Stimulated activated naive CD8-positive, alpha-beta T cell treated with anti-CD3 and anti-CD28 coated beads, Interleukin-15, Interleukin-2, amounts not matched to agents 100 U/mL and 50 U/mL, for 24 hours (primary cell): ENCODE data around the gene KIAA1614.
"Not testable (repeated sequence)": the region's sequence is repeated elsewhere in the genome, so short reads cannot be mapped to it uniquely, and the experiment has no call there.

Experiments used
- ATAC-seq: fragments of 150-1000 bp; cut with Tn5 transposase; one replicate; pipeline ENCODE4 v1.10.0; 2021
- DNase-seq: peaks from one replicate; pipeline ENCODE4 v3.0.0; 2021

Gene KIAA1614

DNA sequence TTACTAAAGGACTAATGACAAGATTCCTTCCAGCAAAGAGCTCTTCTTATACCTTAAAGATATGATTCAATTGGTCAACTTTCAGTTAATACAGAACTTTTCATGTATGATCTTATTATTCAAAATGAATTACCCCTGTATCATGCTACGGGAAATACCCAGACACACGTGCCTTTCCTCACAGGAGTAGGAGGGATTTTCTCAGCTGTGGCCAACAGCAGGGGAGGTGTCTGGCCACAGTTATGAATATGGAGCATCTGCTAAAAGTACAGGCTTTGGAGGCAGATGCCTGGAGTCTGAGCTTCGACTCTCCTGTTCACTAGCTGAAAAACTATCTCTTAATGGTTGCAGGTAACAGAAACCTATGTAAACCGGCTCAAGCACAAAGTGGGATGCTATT lies 53.6 kb downstream of the KIAA1614 start:
- DNase-seq, result no peak
- no peak for ATAC-seq

DNA sequence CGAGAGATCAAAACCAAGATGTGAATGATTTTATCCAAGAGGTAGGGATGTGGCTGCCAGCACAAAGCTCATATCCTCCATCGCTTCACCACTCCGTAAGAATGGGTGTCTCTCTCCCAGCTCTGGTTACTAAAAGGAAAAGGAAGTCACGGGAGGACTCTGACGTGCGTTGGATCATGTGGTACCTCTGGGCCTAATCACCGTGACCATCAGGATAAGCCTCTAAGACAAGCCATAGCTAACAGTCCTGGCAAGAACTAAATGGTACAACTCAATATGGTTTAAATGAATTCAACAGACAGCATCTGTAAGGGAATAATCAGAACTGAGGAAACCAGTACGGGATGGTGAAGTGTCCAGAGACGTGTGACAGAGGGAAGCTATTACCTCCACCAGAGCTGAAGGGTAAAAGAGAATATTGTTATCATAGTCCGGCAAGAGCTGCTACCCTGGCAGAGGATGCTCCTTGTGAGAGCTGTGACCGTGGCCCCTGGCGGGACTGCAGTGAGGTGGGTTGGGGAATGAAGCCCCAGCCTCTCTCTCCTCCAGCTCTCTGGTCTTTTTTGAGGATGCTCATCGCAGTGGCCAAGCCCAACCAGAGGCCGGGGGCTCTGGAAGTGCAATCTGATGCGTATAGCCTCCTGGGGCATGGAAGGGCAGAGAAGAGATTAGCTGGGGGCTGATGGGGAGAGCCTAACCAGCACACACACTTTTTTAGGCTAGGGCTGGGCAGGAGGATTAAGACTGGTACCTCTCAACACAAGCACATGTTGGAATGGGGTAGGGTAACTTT lies 54.2 kb downstream of the KIAA1614 start:
- ATAC-seq (no peak), DNase-seq (no peak)

DNA sequence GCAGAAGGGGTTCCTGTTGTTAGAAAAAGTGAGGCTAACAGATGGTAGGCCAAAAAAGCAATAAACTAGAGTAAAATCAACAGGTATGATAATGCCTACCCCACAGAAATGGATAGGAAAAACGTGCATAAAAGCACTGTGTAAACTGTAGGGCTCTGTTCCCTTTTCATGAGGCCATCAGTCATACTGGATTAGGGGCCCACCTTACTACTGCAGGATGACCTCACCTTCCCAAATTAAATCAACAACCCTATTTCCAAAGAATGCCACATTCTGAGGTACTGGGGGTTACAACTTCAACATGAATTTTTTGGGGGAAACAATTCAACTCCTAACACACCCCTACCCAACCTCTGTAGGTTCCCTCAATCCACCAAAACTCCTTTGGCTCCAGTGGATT lies 54.9 kb downstream of the KIAA1614 start:
- ATAC-seq (no peak), DNase-seq (no peak)

DNA sequence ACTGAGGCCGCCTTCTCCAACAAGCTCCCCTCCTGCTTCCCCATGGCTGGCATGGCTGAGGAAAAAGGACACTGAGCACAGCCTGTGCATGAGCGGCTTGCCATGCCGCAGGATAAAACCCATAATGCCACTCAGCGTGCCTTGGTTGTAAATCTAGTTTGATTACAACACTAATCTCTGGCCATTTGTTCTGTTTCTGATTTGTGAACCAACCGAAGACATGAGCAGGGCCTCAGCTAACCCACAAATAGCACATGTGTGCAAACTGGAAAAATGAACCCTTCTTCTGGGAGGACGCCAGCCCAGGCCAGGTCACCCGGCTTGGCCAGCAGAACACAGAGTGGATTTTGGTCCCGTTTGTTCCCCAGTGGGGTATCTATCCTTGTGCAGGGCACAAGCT lies 56.1 kb downstream of the KIAA1614 start:
- not testable (repeated sequence) for ATAC-seq, DNase-seq

DNA sequence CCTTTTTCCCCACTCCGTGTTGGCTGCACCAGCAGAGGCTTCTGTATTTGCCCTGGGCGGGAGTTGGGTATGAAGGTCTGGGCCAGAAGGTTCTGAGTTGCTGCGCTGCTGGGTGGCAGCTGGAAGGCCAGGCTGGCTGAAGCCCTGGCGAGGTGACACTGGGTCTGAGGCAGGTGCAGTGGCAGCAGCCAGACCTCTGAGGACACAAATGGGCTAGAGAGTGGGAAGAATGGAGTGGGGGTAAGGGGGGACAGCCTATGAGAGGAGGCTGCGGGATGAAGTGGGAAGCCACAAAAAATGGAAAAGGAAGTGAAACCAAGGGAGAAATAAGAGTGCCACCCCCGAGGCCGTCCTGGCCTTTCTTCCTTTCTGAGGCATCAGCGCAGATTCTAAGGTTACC lies 56.7 kb downstream of the KIAA1614 start:
- ATAC-seq (no peak), DNase-seq (no peak)

DNA sequence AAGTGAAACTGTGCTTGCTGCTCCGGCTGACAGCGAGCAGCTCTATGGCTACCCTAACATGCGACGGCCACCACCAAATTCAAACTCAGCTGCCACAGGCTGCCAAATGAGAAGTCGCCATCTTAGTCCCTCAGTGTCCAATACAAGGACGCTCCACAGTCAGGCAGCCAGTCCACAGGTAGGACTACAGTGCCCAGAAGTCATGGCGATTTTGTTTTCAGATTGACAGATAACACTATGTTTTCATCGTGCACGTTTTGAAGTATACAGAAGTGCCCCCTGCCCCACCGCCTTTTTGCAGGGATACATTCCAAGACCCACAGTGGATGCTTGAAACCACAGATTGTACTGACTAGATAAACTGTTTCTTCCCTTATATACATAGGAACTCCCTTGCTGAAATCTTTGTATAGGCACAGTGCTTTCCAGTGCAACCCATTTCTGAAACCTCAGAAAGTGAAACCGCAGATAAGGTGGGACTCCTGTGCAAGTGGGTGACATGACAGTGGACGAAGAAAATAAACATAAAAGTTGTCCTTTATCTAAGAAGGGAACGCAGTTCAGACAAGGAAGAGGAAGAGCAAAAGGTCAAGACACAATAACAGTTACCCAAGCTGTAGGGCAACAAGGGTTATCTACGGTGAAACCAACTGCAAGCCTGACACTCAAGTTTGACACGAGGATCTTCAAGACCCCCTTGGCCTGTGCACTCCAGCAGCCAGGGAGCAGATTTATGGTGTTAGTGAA lies 57.8 kb downstream of the KIAA1614 start:
- no peak for DNase-seq
- no peak for ATAC-seq

DNA sequence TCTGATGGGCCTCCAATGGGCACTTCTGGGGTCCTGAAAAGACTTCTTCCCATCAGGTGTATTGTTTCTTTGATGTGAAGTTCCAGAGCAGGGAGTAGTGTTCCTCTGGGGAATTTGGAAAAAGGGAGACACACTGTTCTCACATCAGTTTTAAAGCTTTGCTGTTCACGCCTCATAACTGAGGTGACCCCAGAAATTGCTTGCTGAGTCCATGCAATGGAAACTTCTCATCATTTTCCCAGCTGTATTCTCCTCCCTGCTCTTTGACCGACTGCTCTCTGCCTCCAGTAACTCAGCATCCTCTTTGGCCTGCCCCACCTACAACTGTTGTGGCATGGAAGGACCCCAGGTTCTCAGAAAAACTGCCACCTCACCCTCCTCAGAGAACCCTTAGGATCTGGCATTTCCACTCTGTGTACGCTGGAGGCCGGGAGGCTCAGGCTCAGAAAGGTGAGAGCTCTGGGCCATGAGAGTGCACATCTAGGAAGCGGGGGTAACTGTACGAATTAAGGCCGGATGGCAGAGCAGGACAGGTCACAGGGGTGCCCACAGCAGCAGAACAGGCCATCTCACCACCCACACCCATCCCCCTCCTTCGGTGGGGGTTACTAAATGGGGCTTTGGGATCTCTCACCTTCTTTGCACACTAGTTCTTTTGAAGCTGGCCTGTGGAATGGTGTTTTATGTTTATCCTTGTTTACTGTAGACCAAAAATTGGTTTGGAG lies 58.7 kb downstream of the KIAA1614 start:
- DNase-seq (no peak), ATAC-seq (no peak)

DNA sequence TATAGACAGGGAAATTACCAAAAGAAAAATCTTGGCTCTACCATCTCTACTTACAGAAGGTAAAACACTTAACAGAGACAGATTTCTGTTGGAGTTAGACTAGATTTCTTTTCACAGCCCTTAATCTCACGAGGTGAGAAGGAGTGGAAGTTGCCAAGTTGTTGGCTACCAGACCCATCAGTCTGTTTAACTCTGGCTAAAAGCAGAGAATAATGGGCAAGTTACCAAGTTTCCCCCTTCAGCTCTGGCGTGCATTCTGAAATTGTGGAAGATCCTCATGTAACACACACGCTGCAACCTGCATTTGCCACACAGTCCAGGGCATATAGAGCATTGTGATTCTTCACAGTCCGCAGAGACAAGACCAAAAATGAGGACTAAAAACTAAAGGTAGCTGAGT lies 60.7 kb downstream of the KIAA1614 start:
- DNase-seq (no peak), ATAC-seq (no peak)

DNA sequence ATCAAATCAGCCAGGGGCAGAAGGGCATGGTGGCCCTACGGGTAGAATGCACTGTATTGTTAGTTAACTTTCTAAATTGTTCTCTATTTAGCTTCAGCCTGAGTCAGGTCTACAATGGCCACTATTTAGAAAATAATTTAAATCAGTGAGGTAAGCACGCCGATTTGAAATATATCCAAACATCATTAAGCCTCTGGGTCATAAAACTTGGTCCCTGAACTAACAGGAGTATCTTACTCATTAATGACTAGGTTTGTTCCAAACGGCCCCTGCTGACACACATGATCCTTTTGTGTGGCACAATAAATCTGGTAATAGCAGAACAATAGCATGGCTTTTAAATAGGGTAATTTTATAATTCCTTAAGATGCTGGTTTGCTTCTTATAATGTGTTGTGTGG lies 61.5 kb downstream of the KIAA1614 start:
- no peak for ATAC-seq
- no peak for DNase-seq

DNA sequence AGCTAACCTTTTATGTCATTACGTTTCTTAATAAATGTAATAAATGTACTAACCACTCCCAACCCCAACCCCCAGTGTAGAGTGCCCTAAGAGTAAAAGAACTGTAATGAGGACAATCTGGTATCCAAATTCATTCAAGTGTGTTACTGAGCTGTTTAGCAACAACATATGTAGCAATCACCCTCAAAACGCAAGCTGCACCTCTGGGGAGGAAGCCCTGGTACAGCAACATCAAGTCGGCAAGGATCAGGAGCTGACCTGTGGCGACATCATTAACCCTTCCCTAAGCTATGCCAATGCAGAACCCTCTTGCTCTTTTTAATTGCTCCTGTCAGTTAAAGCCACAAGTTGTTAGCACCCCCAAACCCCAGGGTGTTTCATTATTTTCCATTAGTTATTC lies 62.9 kb downstream of the KIAA1614 start:
- DNase-seq, result no peak
- ATAC-seq, result no peak

DNA sequence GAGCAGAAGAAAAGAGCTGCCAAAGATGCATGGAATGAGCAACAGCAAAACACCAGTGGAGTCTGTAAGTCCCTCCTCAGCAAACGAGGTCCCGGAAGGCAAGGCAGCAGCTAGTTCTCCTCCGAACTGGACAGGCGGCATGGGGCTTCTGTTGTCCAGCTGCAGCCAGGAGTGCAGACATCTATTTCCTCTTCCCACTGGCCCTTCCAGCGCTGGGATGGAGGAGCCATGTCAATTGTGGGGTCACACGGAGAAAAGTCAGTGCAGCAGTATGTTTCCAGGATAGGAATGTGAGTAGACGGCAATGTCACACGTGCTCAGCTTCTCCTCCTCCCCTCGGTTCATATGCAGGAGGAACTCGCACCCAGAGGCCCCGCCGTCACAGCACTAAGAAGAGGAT lies 63.5 kb downstream of the KIAA1614 start:
- ATAC-seq, result no peak
- DNase-seq, result no peak

DNA sequence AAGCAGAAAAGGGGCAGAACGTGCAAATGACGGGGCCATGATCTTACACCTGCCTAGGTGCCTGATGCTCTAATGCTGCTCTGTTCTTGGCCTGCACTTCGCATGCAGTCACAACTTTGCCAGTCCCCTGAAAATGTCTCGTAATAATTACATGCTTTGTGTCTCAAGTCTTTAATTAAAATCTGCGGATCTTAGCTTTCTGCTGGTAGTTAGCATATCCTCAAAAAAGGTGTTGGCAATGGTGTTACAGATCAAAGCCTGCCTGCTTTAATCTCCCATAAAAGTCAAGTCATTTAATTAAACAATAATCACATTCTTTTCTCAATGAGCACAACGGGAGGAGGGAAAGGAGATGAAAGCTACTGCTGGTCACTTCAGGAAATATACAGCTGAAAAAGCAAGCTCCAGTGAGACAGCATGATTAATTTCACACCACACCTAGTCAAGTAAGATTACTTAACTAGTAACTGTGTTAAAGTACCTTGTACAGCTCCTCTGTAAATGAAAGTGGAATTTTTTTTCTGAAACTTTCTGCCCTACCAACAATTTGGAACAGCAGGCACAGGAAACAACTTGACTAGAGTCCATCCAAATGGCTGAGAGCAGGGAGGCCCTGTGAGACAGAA lies 64.1 kb downstream of the KIAA1614 start:
- DNase-seq, result no peak
- no peak for ATAC-seq

DNA sequence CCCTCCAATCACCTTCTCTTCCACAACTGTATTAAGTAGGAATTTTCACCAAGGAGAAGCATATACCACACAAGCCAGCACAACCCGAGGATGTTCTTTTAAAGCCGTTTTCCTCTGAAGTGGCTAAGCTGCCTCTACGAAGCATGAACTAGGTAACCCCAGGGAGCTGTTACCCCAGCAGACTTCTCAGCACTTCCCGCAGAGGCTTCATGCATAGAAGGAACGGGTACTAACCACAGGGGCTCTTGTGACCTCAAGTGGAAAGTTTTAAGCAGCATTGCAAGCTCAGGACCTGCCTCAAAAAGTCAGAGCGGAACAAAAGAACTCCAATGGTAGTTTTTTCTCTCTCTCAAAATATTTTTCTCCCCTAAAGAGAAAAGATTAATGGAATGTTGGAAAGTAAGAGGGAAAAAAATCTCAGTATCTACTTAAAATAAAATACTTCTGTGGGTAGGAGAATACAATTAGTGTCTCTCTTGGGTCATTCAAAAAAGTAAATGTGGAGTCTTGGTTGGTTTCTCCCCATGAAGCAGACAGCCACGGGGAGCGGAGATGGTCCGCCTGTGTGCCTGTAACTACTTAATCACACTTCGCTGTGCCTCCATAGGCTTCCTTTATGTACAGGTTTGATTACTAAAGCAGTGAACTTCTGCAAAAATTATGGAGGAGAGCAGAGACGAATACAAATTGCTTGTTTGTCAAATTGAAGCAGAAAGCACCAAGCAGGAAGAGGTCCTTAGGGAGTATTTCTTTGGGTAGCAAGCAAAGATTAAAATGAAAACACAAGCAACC lies 69.1 kb downstream of the KIAA1614 start:
- peak; percentile 55 for DNase-seq
- peak; percentile 98 for ATAC-seq

DNA sequence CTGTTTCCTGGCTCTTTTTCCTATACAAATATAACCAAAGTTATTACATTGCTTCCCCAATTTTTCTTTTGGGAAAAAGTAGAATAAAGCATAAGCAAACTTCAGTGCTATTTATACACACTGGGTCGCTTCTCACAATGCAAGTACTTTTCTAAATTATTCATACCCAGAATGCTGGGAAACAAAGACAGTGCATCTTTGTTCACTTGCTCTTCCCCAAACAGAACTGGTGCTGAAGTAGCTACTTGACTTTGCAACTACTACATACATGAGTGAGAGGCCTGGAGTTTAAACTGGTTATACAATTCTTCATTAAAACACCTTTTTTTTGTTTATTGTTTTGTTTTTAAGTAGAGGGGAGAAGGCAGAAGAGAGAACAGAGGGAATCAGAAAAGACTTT lies 69.7 kb downstream of the KIAA1614 start:
- DNase-seq (no peak), ATAC-seq (no peak)

DNA sequence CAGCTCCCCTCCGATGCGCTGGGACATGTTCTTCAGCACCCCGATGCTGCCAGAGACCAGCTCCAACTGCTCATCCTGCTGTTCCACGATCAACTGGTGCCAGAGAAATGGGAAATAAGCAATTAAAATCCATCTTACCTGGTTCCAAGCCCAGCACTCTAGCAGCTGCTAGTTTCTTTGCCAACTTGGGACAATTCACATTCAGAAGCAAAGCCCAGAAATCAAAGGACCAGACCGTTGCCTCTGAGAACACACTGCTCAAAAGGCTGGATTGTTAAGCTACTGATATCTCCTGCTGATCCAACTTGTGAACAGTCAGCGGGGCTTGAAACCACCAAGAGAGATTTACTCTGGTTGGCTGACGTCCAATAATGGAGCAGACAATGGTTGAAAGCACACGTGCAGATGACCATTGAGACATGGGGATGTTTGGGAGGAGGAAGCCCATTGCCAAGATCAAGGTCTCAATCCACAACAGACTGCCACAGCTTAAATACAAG lies 75.6 kb downstream of the KIAA1614 start:
- no peak for DNase-seq
- no peak for ATAC-seq

DNA sequence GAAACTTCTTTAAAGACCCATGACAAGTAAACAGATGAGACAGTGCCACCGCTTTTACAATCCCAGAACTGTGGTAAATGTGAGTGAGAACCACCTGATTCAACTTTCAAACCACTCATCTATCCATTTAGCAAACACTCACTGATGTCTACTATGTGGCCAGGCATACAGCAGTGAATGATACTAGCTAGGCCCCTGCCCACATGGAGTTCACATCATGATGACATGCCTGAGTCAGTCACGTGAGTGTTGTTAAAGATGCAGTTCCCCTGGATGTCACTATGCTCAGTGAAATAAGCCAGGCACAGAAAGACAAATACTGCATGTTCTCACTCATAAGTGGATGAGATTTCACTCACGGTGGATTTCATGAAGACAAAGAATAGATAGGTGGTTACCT lies 81.6 kb downstream of the KIAA1614 start:
- peak; percentile 89 for ATAC-seq
- DNase-seq, result no peak

DNA sequence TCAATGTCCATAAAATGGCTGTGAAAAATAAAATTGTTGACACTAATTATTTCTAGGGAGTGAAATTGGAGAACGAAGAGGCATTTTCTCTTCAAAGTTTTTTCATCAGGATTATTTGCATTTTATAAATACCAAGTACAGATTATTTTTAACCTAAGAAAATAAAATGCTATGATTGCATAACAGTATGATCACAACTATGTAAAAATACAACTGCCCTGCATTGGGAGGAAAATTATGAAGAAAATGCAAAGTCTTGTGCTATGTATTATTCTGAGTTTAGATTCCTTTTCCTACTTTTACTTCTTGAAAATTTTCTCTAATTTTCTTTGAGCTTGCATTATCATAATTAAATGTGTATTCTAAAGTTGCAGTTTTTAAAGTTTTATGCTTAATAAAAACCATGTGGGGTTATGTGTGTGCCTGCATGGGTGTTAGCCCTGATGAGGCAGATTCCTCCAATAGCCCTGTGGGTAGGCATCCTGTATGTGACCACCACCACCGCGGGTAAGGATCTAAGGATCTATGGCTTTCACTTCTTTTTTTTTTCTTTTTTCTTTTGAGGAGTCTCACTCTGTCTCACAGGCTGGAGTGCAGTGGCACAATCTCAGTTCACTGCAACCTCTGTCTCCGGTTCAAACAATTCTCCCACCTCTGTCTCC lies 85.3 kb downstream of the KIAA1614 start:
- ATAC-seq (no peak), DNase-seq (no peak)
